Ammon's horn (tissue), 1 donor: ENCODE results near the gene BTG3.

Experiments
- DNase-seq: peaks from one replicate; pipeline ENCODE4 v3.0.0-alpha.2; 2016; ENCODE audit warnings: low spot score

Gene BTG3

DNA sequence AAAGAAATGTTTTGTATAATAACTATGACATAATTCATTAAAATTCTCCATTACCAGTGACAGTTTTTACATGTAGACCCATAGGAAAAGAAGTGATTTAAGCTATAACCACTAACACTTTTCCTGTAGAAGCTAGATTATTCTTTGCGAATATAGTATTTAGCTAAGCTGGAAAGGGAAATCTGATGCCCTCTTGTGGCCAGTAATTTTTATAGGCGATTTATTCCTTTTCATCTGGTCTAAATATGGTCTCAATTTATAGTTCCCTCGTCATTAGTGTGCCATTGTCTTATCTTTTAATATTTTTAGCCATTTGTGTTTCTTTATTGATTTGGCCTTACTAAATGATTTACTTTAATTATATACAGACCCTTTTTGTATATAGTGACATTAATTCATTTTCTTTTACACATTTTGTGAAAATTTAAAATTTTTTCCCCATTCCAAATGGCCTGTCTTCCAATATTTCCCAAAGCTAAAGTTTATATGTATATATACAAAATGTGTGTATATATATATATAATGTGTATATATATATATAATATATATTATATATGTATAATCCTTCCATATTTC lies 26.7 kb downstream of the BTG3 start:
- peak; percentile 54 for DNase-seq

DNA sequence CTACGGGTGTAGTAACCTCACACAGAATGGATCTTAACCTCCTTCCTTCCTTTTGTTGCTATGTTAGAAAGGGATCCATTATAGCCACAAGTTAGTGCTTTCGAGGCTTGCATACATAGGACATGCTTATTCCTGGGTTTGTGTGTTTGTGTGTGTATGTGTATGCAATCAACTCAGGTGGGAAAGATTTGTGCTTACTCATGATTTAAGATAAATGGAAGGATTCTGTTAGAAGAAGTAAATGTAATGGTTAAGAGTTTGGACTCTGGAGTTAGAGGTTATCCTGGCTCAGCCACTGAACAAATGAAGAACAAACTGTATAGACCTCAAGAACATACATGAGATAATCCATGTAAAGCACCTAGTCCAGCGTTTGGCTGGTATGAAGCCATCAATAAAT lies 28.8 kb downstream of the BTG3 start:
- DNase-seq: no peak

DNA sequence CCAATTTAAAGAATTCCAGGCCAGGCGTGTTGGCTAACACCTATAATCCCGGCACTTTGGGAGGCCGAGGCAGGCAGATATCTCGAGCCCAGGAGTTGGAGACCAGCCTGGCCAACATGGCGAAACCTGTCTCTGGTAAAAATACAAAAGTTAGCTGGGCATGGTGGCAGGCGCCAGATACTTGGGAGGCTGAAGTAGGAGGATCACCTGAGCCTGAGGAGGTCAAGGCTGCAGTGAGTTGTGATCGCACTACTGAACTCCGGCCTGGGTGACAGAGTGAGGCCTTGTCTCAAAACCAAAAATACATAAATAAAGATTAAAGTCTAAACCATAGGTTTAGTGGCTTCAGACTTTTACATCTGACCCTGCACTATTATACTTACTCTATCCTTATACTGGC lies 32.4 kb downstream of the BTG3 start:
- DNase-seq: no peak

DNA sequence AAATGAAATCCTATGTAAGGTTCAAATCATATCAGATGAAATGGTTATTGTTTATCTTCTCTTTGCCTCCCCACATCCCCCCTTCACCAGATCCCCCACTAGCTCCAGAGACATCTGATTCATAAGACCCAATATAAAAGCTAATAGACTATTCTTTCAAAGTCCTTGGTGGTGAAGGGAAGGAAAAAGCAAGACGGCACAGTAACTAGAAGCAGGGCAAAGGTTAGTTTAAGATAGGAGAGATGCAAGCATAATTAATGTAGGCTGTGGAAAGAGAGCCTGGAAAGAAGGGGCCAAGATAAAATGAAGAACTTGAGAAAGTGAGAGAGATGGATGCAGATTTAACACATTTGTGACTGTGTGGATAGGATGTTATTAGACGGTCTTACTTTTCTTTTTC lies 33.8 kb downstream of the BTG3 start:
- DNase-seq: no peak

GRCh38 chr21:17578162-17578561 lies 34.5 kb downstream of the BTG3 start:
- DNase-seq: no peak

DNA sequence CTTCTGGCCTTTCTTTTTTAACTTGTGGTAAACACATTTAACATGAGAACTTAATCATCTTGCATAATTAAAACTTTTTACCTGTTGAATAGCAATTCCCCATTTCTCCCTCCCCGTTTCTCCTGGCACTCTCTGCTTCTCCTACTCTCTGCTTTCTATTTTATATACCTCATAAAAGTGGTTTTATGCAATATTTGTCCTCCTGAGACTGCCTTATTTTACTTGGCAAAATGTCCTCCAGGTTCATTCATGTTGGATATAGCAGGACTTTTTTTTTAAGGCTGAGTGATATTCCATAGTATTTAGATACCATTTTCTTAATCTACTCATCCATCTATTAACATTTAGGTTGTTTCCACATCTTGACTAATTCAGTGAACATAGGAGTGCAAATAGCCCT lies 35.0 kb downstream of the BTG3 start:
- no peak for DNase-seq

DNA sequence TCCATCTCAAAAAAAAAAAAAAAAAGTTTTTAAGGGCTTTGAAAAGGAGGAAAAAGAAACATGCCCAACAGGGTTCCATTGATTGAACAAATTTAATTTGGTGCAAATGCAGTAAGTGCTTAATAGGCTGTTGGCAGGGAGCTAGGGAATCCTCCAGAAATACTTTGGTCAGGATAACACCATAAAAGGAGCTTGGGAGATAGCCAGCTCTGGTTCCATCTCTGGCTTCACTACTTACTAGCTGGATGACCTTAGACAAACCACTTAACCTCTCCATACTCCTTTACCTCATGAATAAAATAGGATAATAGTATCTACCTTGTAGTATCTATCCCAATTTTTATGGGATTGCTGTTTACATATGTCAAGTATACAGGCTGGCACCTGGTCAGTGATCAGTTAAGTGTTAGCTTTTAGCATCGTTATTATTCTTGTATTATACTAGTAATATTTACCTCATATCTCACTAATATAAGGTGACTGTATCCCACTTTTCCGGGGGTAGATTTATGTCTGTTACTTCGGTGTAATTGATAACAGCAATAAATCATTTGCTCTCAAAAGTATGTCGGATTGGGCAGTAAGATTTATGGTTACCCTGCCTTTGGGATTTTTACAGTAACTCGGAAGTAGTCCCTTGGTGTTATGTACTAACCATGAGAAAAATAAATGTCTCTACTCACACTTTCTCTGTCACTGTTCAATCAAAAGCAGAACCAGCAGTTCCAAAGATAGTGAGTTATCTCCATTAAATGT lies 36.4 kb downstream of the BTG3 start:
- DNase-seq: no peak

DNA sequence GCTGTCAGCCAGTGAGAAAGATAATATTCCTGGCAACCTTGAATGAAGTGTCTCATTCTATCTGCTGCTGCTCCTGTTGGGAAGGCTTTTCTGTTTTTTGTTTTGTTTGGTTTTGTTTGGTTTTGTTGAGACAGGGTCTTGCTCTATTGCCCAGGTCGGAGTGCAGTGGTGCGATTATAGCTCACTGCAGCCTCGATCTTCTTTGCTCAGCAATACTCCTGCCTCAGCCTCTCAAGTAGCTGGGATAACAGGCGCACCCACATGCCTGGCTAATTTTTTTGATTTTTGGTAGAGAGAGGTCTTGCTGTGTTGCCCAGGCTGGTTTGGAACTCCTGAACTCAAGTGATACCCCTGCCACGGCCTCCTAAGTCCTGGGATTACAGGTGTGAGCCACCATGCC lies 37.6 kb downstream of the BTG3 start:
- DNase-seq: no peak

GRCh38 chr21:17572431-17572830 lies 40.3 kb downstream of the BTG3 start:
- DNase-seq: no peak

GRCh38 chr21:17570786-17571185 lies 41.9 kb downstream of the BTG3 start:
- no peak for DNase-seq

- no peak for DNase-seq
These were observed 52.2 kb downstream of the BTG3 start for GRCh38 chr21:17560377-17561025.

DNA sequence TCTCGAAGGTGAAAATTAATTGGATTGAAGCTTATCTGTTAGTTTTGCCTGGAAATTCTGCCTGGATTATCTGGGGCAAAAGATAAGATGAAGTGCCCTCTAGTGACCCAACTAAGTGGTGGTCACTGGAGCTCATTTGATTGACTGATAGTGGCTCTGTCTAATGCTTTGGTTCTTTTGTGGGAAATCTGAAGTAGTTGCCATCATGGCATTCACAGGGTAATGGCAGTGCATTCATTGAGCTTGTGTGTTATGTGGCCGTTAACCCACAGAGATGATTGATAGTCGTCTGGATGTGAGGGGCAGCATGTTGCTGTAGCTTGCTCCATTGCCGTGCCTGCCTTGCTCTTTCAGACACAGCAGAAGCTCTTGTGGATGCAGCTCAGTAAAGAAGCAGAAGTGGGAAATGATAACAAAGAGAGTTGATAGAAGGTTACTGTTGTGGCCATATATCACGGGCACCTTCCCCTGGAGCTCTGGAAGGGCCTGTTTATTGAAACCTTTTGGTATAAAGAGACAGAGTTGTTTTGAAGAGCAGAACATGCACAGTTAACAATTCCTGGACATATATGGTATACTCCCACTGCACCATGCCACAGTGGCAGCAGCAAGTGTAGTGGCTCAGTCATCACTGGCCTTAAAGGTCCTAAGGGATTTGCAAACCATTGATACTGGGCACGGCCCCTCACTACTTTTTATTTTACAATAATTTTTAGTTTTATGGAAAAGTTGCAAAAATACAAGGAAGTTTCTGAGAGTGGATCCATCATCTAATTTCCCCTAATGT lies 57.8 kb downstream of the BTG3 start:
- DNase-seq: peak; percentile 71

DNA sequence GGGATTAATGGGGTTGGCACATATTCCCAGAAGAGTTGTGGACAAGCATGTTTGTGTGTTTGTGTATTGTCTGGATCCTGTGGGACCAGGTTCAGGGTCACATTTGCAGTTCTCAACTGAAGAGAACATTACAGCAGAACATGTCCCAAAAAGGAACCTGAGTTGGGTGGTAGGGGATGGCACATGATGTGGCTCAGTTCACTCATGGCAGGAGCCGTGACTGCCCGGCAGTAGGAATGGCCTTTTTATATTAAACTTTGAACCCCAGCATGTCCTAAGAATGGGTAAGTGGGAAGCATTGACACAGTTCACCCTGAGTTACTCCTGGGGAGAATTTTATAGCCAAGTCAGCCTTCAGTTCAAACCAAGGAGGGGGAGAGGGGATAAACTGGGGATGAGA lies 58.6 kb downstream of the BTG3 start:
- DNase-seq: no peak

GRCh38 chr21:17552410-17552809 lies 60.3 kb downstream of the BTG3 start:
- no peak for DNase-seq

DNA sequence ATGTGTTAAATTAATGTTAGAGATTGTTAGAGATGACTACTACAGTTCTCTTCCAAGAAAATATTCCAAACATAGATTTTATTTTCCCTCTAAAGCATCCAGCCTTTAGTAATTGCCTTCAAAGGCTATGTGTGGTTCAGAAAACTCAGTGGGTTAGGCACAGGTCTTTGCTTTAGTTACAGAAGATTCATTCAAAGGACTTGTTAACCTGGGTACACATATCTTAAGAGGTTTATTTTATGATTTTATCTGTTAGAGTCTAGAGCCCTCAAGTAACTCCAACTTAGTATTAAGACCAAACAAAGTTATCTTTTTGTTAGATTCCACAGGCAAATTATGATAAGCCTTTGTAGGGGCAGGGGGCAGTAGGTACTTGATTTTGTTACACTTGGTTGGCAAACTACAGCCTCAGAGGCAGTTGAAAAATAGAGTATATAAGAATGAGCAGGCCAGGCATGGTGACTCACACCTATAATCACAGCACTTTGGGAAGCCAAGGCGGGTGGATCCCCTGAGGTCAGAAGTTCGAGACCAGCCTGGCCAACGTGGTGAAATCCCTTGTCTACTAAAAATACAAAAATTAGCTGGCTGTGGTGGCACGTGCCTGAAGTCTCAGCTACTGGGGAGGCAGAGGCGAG lies 61.9 kb downstream of the BTG3 start:
- no peak for DNase-seq

DNA sequence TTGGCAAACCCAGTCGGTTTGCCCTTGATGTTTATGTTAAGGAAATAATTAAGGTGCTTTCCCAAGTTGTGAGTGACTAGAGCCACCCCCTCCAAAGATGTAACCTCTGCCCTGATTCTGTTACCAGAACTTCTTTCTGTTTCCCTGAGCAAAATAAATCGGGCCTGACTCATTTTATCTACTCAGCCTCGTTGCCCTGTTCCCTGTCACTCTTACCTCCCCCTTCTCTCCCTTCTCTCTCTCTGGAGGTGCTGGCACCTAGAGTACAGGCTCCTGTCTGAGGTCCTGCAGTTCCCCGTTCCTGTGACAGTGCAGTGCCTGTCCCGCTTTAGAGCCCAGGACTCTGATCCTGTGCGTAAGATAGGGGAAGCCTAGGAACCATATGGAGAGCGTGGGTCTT lies 64.4 kb downstream of the BTG3 start:
- no peak for DNase-seq

- DNase-seq: no peak
These were observed 67.7 kb downstream of the BTG3 start for GRCh38 chr21:17545007-17545406.
